Endothelial cell of umbilical vein (primary cell): ENCODE measurements around the gene TMEM270. TPM values are rescaled to one million over a fixed set of nuclear protein-coding genes. Genes with fewer than 3 reads are reported as not detected.

Experiments used
- BruUV-seq: library from RNA; stranded (reverse); fragments of 400-500 nt; replicated peaks from 2 replicates; lab custom pipeline; 2021; lab: Mats Ljungman, UMichigan
- CTCF ChIA-PET: fragments of 300-600, 350-600 bp; sonication (Branson Sonifier 250); formaldehyde crosslinking; loops from one replicate; lab custom pipeline; 2021; ENCODE audit warnings: antibody characterized with exemption, inconsistent platforms; lab: Charles Lee
- POLR2A ChIA-PET: fragments of 300-600, 350-600 bp; sonication (Branson Sonifier 250); formaldehyde crosslinking; loops from one replicate; lab custom pipeline; 2021; ENCODE audit warnings: antibody characterized with exemption, inconsistent platforms; lab: Charles Lee
- DNase-seq: peaks from one replicate; pipeline ENCODE4 v3.0.0-alpha.2; 2011; ENCODE audit warnings: low read depth, low spot score
- FAIRE-seq: peaks from 2 replicates; lab custom pipeline; 2011; peaks lifted over from hg19 to GRCh38; lab: Jason Lieb, UNC
- H2AFZ ChIP-seq: 2 replicates; pipeline ENCODE4 v1.6.0; 2012; ENCODE audit warnings: low read depth, low read length, control low read depth, inconsistent platforms
- H3K27ac ChIP-seq: 2 replicates; pipeline ENCODE4 v1.5.1; 2011; ENCODE audit warnings: low read depth, mild to moderate bottlenecking, control low read depth, low read length, moderate library complexity; ENCODE audit not compliant: insufficient read depth
- H3K27me3 ChIP-seq, 2 experiments: 2 replicates each; pipeline versions ENCODE4 v1.6.0 to v1.6.1; 2011; ENCODE audit warnings: low read length in 2 of 2, mixed read lengths in 1 of 2; ENCODE audit not compliant: control insufficient read depth in 2 of 2, insufficient read depth in 2 of 2
- H3K36me3 ChIP-seq, 2 experiments: 2 replicates in 1 of 2; 3 replicates in 1 of 2; pipeline ENCODE4 v1.5.1; 2011; ENCODE audit warnings: low read length in 2 of 2, mild to moderate bottlenecking in 1 of 2, moderate library complexity in 1 of 2; ENCODE audit not compliant: control insufficient read depth in 2 of 2, insufficient read depth in 2 of 2; ENCODE audit errors: extremely low read depth in 1 of 2
- H3K4me1 ChIP-seq: 3 replicates; pipeline ENCODE4 v1.5.1; 2011; ENCODE audit warnings: mild to moderate bottlenecking, low read length; ENCODE audit not compliant: control insufficient read depth, insufficient read depth; ENCODE audit errors: extremely low read depth
- H3K4me2 ChIP-seq: 2 replicates; pipeline ENCODE4 v1.6.1; 2011; ENCODE audit warnings: low read length, control low read depth, mixed read lengths; ENCODE audit not compliant: insufficient read depth
- H3K4me3 ChIP-seq, 3 experiments: fragments of 200-600 bp in 1 of 3; sonication (generic), shearing (Covaris generic) in 1 of 3; replicated peaks in 1 of 3; 2 replicates each; pipeline ENCODE4 v1.5.1; 2011 to 2016; ENCODE audit warnings: control low read depth in 3 of 3, low read length in 3 of 3, mild to moderate bottlenecking in 2 of 3, inconsistent platforms in 1 of 3, low read depth in 1 of 3, moderate library complexity in 1 of 3; ENCODE audit not compliant: insufficient read depth in 1 of 3
- H3K79me2 ChIP-seq: 2 replicates; pipeline ENCODE4 v1.6.0; 2012; ENCODE audit warnings: low read length, inconsistent platforms; ENCODE audit not compliant: control insufficient read depth, insufficient read depth
- H3K9ac ChIP-seq: replicated peaks from 2 replicates; pipeline ENCODE3; 2011; ENCODE audit warnings: low read length, control low read depth; ENCODE audit not compliant: insufficient read depth; ENCODE audit errors: extremely low read depth
- H3K9me1 ChIP-seq: replicated peaks from 3 replicates; pipeline ENCODE4 v1.6.0; 2011; ENCODE audit warnings: mild to moderate bottlenecking, low read length; ENCODE audit not compliant: control insufficient read depth, insufficient read depth; ENCODE audit errors: extremely low read depth
- H3K9me3 ChIP-seq: replicated peaks from 2 replicates; pipeline ENCODE4 v1.5.1; 2012; ENCODE audit warnings: low read length, inconsistent platforms; ENCODE audit not compliant: control insufficient read depth, insufficient read depth
- H4K20me1 ChIP-seq: replicated peaks from 2 replicates; pipeline ENCODE3; 2011; ENCODE audit warnings: mild to moderate bottlenecking, low read length; ENCODE audit not compliant: control insufficient read depth, insufficient read depth; ENCODE audit errors: extremely low read depth
- EZH2 ChIP-seq: IDR thresholded peaks from 2 replicates; pipeline ENCODE4 v1.6.1; 2012; ENCODE audit warnings: borderline replicate concordance, low read depth, mild to moderate bottlenecking, moderate library complexity, low read length, inconsistent platforms; ENCODE audit not compliant: severe bottlenecking
- GATA2 ChIP-seq: IDR thresholded peaks from 2 replicates; pipeline ENCODE4 v1.7.0; 2011; ENCODE audit warnings: low read depth, mild to moderate bottlenecking, moderate library complexity, mixed read lengths, low read length; ENCODE audit not compliant: insufficient read length, insufficient read depth
- JUN ChIP-seq: IDR thresholded peaks from 2 replicates; pipeline ENCODE4 v1.6.1; 2011; ENCODE audit warnings: borderline replicate concordance, low read depth; ENCODE audit not compliant: insufficient read length, insufficient read depth
- MAX ChIP-seq: IDR thresholded peaks from 2 replicates; pipeline ENCODE4 v1.6.1; 2011; ENCODE audit not compliant: insufficient read depth, insufficient read length
- MYC ChIP-seq: IDR thresholded peaks from one replicate; pipeline ENCODE4 v1.6.1; 2011; ENCODE audit warnings: mild to moderate bottlenecking, low read depth, low read length
- POLR2A ChIP-seq: IDR thresholded peaks from 2 replicates; pipeline ENCODE4 v1.6.1; 2012; ENCODE audit warnings: low read depth, mild to moderate bottlenecking, control low read depth, low read length
- POLR2AphosphoS5 ChIP-seq: IDR thresholded peaks from 2 replicates; pipeline ENCODE4 v1.6.1; 2012; ENCODE audit warnings: low read depth, mild to moderate bottlenecking, control low read depth, low read length, moderate library complexity; ENCODE audit not compliant: insufficient read depth
- dilution Hi-C: fragments of 300-500 bp; cut with MboI; formaldehyde crosslinking; loops from one replicate; pipeline ENCODE4 v1.15.0; 2019; ENCODE audit warnings: low sequenced_read_pairs; ENCODE audit not compliant: extremely low pct_ligation_motif_present
- intact Hi-C: fragments of 100-400 bp; cut with micrococcal nuclease; formaldehyde crosslinking; loops from one replicate; pipeline ENCODE4 v1.10.0; 2022
- polyA plus RNA-seq, 4 experiments: library from polyadenylated mRNA; depleted of rRNA in 3 of 4; stranded (reverse) in 3 of 4; unstranded in 1 of 4; fragments of >200 nt; gene quantifications; 2 replicates each; pipeline versions ENCODE4 v1.2.1 to v1.2.3, GENCODE V29; 2011 to 2012; ENCODE audit warnings: missing spikeins in 1 of 4
- total RNA-seq: library from RNA; stranded (reverse); gene quantifications from 2 replicates; pipeline ENCODE4 v1.2.3, GENCODE V29; 2021
- TF ChIP-seq, protein P1 (sequence below), 2 donors: IDR thresholded peaks; 1 replicate in 1 of 2; 2 replicates in 1 of 2; pipeline ENCODE4 v1.5.1; 2011; ENCODE audit warnings: low read length in 2 of 2, mild to moderate bottlenecking in 2 of 2, moderate library complexity in 2 of 2, control low read depth in 1 of 2, inconsistent platforms in 1 of 2, low read depth in 1 of 2; ENCODE audit not compliant: insufficient read depth in 1 of 2; ENCODE audit errors: extremely low read depth in 1 of 2

TMEM270 gene
- total and polyA plus RNA-seq, 2 donors (not counting 3 experiments of a cell fraction or from before 2014, with no cell fraction given), result not detected

- TF ChIP-seq JUN, result no peak
- no peak for TF ChIP-seq POLR2A
- TF ChIP-seq EZH2, result no peak
- TF ChIP-seq POLR2AphosphoS5, result no peak
- no peak for TF ChIP-seq MAX
- no peak for TF ChIP-seq GATA2
- no peak for TF ChIP-seq MYC
- TF ChIP-seq, protein P1, sequence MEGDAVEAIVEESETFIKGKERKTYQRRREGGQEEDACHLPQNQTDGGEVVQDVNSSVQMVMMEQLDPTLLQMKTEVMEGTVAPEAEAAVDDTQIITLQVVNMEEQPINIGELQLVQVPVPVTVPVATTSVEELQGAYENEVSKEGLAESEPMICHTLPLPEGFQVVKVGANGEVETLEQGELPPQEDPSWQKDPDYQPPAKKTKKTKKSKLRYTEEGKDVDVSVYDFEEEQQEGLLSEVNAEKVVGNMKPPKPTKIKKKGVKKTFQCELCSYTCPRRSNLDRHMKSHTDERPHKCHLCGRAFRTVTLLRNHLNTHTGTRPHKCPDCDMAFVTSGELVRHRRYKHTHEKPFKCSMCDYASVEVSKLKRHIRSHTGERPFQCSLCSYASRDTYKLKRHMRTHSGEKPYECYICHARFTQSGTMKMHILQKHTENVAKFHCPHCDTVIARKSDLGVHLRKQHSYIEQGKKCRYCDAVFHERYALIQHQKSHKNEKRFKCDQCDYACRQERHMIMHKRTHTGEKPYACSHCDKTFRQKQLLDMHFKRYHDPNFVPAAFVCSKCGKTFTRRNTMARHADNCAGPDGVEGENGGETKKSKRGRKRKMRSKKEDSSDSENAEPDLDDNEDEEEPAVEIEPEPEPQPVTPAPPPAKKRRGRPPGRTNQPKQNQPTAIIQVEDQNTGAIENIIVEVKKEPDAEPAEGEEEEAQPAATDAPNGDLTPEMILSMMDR (IDR thresholded peaks at IDR 0.05; ENCODE audit: extremely low read depth in 1 of 2, insufficient read depth in 1 of 2, low read depth in 1 of 2, low read length in 2 of 2), result no peak
- CTCF ChIA-PET, result interaction anchor here (1.4 to 2.3 kb wide), 2 partner anchors 122 to 132 kb away, joined by 3 to 13 read pairs; no protein-coding TSS in a partner anchor
- DNase-seq, result no peak
These were observed 34.0 kb downstream of the TMEM270 start for GRCh38 chr7:73894733-73895551.

More at GRCh38 chr7:73894733-73895551, 34.0 kb downstream of the TMEM270 start:
- intact Hi-C loops, result no loop called here
- Histone ChIP-seq H3K9me1 (no peaks in the 10 kb centered on the region), H3K27ac (no peak overlapping the region), H2AFZ (no peak overlapping the region), H4K20me1 (no peaks in the 10 kb centered on the region), H3K9me3 (no peaks in the 10 kb centered on the region), H3K4me2 (no peak overlapping the region), H3K36me3 (no peaks in the 10 kb centered on the region), H3K27me3 (no peaks in the 10 kb centered on the region), H3K9ac (no peak overlapping the region), H3K4me1 (no peaks in the 10 kb centered on the region), H3K79me2 (no peaks in the 10 kb centered on the region), H3K4me3 (no peak overlapping the region)
- POLR2A ChIA-PET, result no interaction called here
- BruUV-seq, result no TSS peak
- FAIRE-seq, result no peak
- dilution Hi-C loops, result no loop called here
